ENCODE data around the gene CACNA1A. TPM values are rescaled to one million over a fixed set of nuclear protein-coding genes. Genes with fewer than 3 reads are reported as not detected.
"Not testable (repeated sequence)": the region's sequence is repeated elsewhere in the genome, so short reads cannot be mapped to it uniquely, and the experiment has no call there.

Gene CACNA1A
- total and polyA plus RNA-seq, 2 donors = 0.24 to 1.0 TPM

GRCh38 chr19:13538601-13539253, 32.4 kb upstream of the CACNA1A start:
- H3K9me3 ChIP-seq (ENCODE audit: control insufficient read depth in 2 of 2, insufficient read depth in 1 of 2, low read length in 1 of 2) = no peaks in the 10 kb centered on the region
- H3K27ac ChIP-seq (ENCODE audit: low read depth in 1 of 2, low read length in 1 of 2) = no peak overlapping the region
- 84% methylated on average over 7 of the region's 7 CpGs for WGBS
- H3K4me3 ChIP-seq (ENCODE audit: low read length in 2 of 2) = no peak overlapping the region
- no peak for DNase-seq (ENCODE audit: low read depth in 6 of 9, low spot score in 9 of 9)
- H3K4me1 ChIP-seq (ENCODE audit: control insufficient read depth in 2 of 2, insufficient read depth in 2 of 2, low read length in 2 of 2) = no peaks in the 10 kb centered on the region
- no peaks in the 10 kb centered on the region for H3K36me3 ChIP-seq (ENCODE audit: control insufficient read depth in 2 of 2, insufficient read depth in 2 of 2, low read length in 1 of 2)
- H3K27me3 ChIP-seq (ENCODE audit: control insufficient read depth in 2 of 2, insufficient read depth in 1 of 2, low read length in 1 of 2) = no peaks in the 10 kb centered on the region

GRCh38 chr19:13537454-13537853, 31.2 kb upstream of the CACNA1A start:
- DNase-seq (ENCODE audit: low read depth in 6 of 9, low spot score in 9 of 9) = no peak
- Histone ChIP-seq H3K4me3 (ENCODE audit: low read length in 2 of 2) (no peak overlapping the region), H3K9me3 (ENCODE audit: control insufficient read depth in 2 of 2, insufficient read depth in 1 of 2, low read length in 1 of 2) (no peaks in the 10 kb centered on the region), H3K4me1 (ENCODE audit: control insufficient read depth in 2 of 2, insufficient read depth in 2 of 2, low read length in 2 of 2) (no peaks in the 10 kb centered on the region), H3K27ac (ENCODE audit: low read depth in 1 of 2, low read length in 1 of 2) (no peak overlapping the region), H3K27me3 (ENCODE audit: control insufficient read depth in 2 of 2, insufficient read depth in 1 of 2, low read length in 1 of 2) (no peaks in the 10 kb centered on the region), H3K36me3 (ENCODE audit: control insufficient read depth in 2 of 2, insufficient read depth in 2 of 2, low read length in 1 of 2) (no peaks in the 10 kb centered on the region)
- 61% methylated on average over 6 of the region's 6 CpGs for WGBS

GRCh38 chr19:13530720-13531119, 24.4 kb upstream of the CACNA1A start:
- Histone ChIP-seq H3K27ac (ENCODE audit: low read depth in 1 of 2, low read length in 1 of 2) (no peak overlapping the region), H3K4me3 (ENCODE audit: low read length in 2 of 2) (no peak overlapping the region), H3K36me3 (ENCODE audit: control insufficient read depth in 2 of 2, insufficient read depth in 2 of 2, low read length in 1 of 2) (no peaks in the 10 kb centered on the region), H3K4me1 (ENCODE audit: control insufficient read depth in 2 of 2, insufficient read depth in 2 of 2, low read length in 2 of 2) (no peaks in the 10 kb centered on the region), H3K27me3 (ENCODE audit: control insufficient read depth in 2 of 2, insufficient read depth in 1 of 2, low read length in 1 of 2) (no peaks in the 10 kb centered on the region), H3K9me3 (ENCODE audit: control insufficient read depth in 2 of 2, insufficient read depth in 1 of 2, low read length in 1 of 2) (peaks cover 0 to 3% of the 10 kb centered on the region in 2 donors)
- 38% methylated on average over 6 of the region's 6 CpGs for WGBS
- peak in 1 of 9 donors; percentile 1 for DNase-seq (ENCODE audit: low read depth in 6 of 9, low spot score in 9 of 9)

GRCh38 chr19:13529721-13530120, 23.4 kb upstream of the CACNA1A start:
- not testable (repeated sequence) for H3K4me3 ChIP-seq (ENCODE audit: low read length in 2 of 2); H3K27me3 ChIP-seq (ENCODE audit: control insufficient read depth in 2 of 2, insufficient read depth in 1 of 2, low read length in 1 of 2); H3K27ac ChIP-seq (ENCODE audit: low read depth in 1 of 2, low read length in 1 of 2); DNase-seq (ENCODE audit: low read depth in 6 of 9, low spot score in 9 of 9); H3K4me1 ChIP-seq (ENCODE audit: control insufficient read depth in 2 of 2, insufficient read depth in 2 of 2, low read length in 2 of 2); H3K36me3 ChIP-seq (ENCODE audit: control insufficient read depth in 2 of 2, insufficient read depth in 2 of 2, low read length in 1 of 2); H3K9me3 ChIP-seq (ENCODE audit: control insufficient read depth in 2 of 2, insufficient read depth in 1 of 2, low read length in 1 of 2)
- WGBS = 97% methylated on average over 2 of the region's 2 CpGs

- Histone ChIP-seq H3K27me3 (ENCODE audit: control insufficient read depth in 2 of 2, insufficient read depth in 1 of 2, low read length in 1 of 2) (no peaks in the 10 kb centered on the region), H3K27ac (ENCODE audit: low read depth in 1 of 2, low read length in 1 of 2) (no peak overlapping the region), H3K4me1 (ENCODE audit: control insufficient read depth in 2 of 2, insufficient read depth in 2 of 2, low read length in 2 of 2) (no peaks in the 10 kb centered on the region), H3K9me3 (ENCODE audit: control insufficient read depth in 2 of 2, insufficient read depth in 1 of 2, low read length in 1 of 2) (peaks cover 0 to 3% of the 10 kb centered on the region in 2 donors), H3K36me3 (ENCODE audit: control insufficient read depth in 2 of 2, insufficient read depth in 2 of 2, low read length in 1 of 2) (no peaks in the 10 kb centered on the region), H3K4me3 (ENCODE audit: low read length in 2 of 2) (no peak overlapping the region)
- 20% methylated on average over 2 of the region's 2 CpGs for WGBS
- DNase-seq (ENCODE audit: low read depth in 6 of 9, low spot score in 9 of 9) = no peak
Measured at GRCh38 chr19:13526552-13526951, 20.3 kb upstream of the CACNA1A start.

- Histone ChIP-seq H3K9me3 (ENCODE audit: control insufficient read depth in 2 of 2, insufficient read depth in 1 of 2, low read length in 1 of 2) (no peaks in the 10 kb centered on the region), H3K27me3 (ENCODE audit: control insufficient read depth in 2 of 2, insufficient read depth in 1 of 2, low read length in 1 of 2) (no peaks in the 10 kb centered on the region), H3K27ac (ENCODE audit: low read depth in 1 of 2, low read length in 1 of 2) (no peak overlapping the region), H3K36me3 (ENCODE audit: control insufficient read depth in 2 of 2, insufficient read depth in 2 of 2, low read length in 1 of 2) (no peaks in the 10 kb centered on the region), H3K4me3 (ENCODE audit: low read length in 2 of 2) (no peak overlapping the region), H3K4me1 (ENCODE audit: control insufficient read depth in 2 of 2, insufficient read depth in 2 of 2, low read length in 2 of 2) (no peaks in the 10 kb centered on the region)
- DNase-seq (ENCODE audit: low read depth in 6 of 9, low spot score in 9 of 9) = no peak
Measured at GRCh38 chr19:13521066-13521465, 14.8 kb upstream of the CACNA1A start.

- Histone ChIP-seq H3K4me3 (ENCODE audit: low read length in 2 of 2) (no peak overlapping the region), H3K36me3 (ENCODE audit: control insufficient read depth in 2 of 2, insufficient read depth in 2 of 2, low read length in 1 of 2) (no peaks in the 10 kb centered on the region), H3K9me3 (ENCODE audit: control insufficient read depth in 2 of 2, insufficient read depth in 1 of 2, low read length in 1 of 2) (no peaks in the 10 kb centered on the region), H3K4me1 (ENCODE audit: control insufficient read depth in 2 of 2, insufficient read depth in 2 of 2, low read length in 2 of 2) (no peaks in the 10 kb centered on the region), H3K27me3 (ENCODE audit: control insufficient read depth in 2 of 2, insufficient read depth in 1 of 2, low read length in 1 of 2) (peaks cover 13 to 19% of the 10 kb centered on the region in 2 donors), H3K27ac (ENCODE audit: low read depth in 1 of 2, low read length in 1 of 2) (no peak overlapping the region)
- DNase-seq (ENCODE audit: low read depth in 6 of 9, low spot score in 9 of 9) = no peak
- 66% methylated on average over 2 of the region's 2 CpGs for WGBS
Measured at GRCh38 chr19:13511947-13512346, 5.7 kb upstream of the CACNA1A start.

- H3K9me3 ChIP-seq (ENCODE audit: control insufficient read depth in 2 of 2, insufficient read depth in 1 of 2, low read length in 1 of 2) = no peaks in the 10 kb centered on the region
- 3% methylated on average over 22 of the region's 22 CpGs for WGBS
- no peak for DNase-seq (ENCODE audit: low read depth in 6 of 9, low spot score in 9 of 9)
- H3K27ac ChIP-seq (ENCODE audit: low read depth in 1 of 2, low read length in 1 of 2) = no peak overlapping the region
- H3K36me3 ChIP-seq (ENCODE audit: control insufficient read depth in 2 of 2, insufficient read depth in 2 of 2, low read length in 1 of 2) = no peaks in the 10 kb centered on the region
- no peak overlapping the region for H3K4me3 ChIP-seq (ENCODE audit: low read length in 2 of 2)
- H3K4me1 ChIP-seq (ENCODE audit: control insufficient read depth in 2 of 2, insufficient read depth in 2 of 2, low read length in 2 of 2) = no peaks in the 10 kb centered on the region
- H3K27me3 ChIP-seq (ENCODE audit: control insufficient read depth in 2 of 2, insufficient read depth in 1 of 2, low read length in 1 of 2) = peaks cover 33 to 52% of the 10 kb centered on the region in 2 donors
Measured at GRCh38 chr19:13507053-13507611, 853 bp upstream of the CACNA1A start.

GRCh38 chr19:13505761-13506470, 363 bp downstream of the CACNA1A start:
- H3K4me3 ChIP-seq (ENCODE audit: low read length in 2 of 2) = peak overlapping the region in 1 of 2 donors; percentile 31
- H3K9me3 ChIP-seq (ENCODE audit: control insufficient read depth in 2 of 2, insufficient read depth in 1 of 2, low read length in 1 of 2) = no peaks in the 10 kb centered on the region
- no peaks in the 10 kb centered on the region for H3K4me1 ChIP-seq (ENCODE audit: control insufficient read depth in 2 of 2, insufficient read depth in 2 of 2, low read length in 2 of 2)
- H3K27ac ChIP-seq (ENCODE audit: low read depth in 1 of 2, low read length in 1 of 2) = no peak overlapping the region
- 3% methylated on average over 69 of the region's 69 CpGs for WGBS
- peaks cover 33 to 52% of the 10 kb centered on the region in 2 donors for H3K27me3 ChIP-seq (ENCODE audit: control insufficient read depth in 2 of 2, insufficient read depth in 1 of 2, low read length in 1 of 2)
- DNase-seq (ENCODE audit: low read depth in 6 of 9, low spot score in 9 of 9) = no peak
- no peaks in the 10 kb centered on the region for H3K36me3 ChIP-seq (ENCODE audit: control insufficient read depth in 2 of 2, insufficient read depth in 2 of 2, low read length in 1 of 2)

Measured in thymus (tissue), 11 donors.